T-helper 1 cell treated with Interleukin-12 subunit alpha and Interleukin-12 subunit beta and Interleukin-4 antibody, amounts not matched to agents 30 μg/mL and 1 μg/mL, for 36 hours (primary cell): Measurements from ENCODE around the gene NRL.
A peak's percentile ranks its signal among the peaks of the same experiment; 100 is the strongest.

ENCODE experiments used
- H3K27ac Mint-ChIP-seq: one replicate; pipeline ENCODE4 v1.8.0; 2021; ENCODE audit warnings: mild to moderate bottlenecking, mixed read lengths
- H3K27me3 Mint-ChIP-seq: one replicate; pipeline ENCODE4 v1.8.0; 2021; ENCODE audit warnings: low read depth, mixed read lengths
- H3K36me3 Mint-ChIP-seq: one replicate; pipeline ENCODE4 v1.8.0; 2021; ENCODE audit warnings: low read depth, mixed read lengths
- H3K4me1 Mint-ChIP-seq: one replicate; pipeline ENCODE4 v1.8.0; 2021; ENCODE audit warnings: low read depth, mixed read lengths
- H3K4me3 Mint-ChIP-seq: one replicate; pipeline ENCODE4 v1.8.0; 2021; ENCODE audit warnings: mild to moderate bottlenecking, moderate library complexity, mixed read lengths
- H3K9me3 Mint-ChIP-seq: one replicate; pipeline ENCODE4 v1.8.0; 2021; ENCODE audit warnings: mixed read lengths

Gene NRL

DNA sequence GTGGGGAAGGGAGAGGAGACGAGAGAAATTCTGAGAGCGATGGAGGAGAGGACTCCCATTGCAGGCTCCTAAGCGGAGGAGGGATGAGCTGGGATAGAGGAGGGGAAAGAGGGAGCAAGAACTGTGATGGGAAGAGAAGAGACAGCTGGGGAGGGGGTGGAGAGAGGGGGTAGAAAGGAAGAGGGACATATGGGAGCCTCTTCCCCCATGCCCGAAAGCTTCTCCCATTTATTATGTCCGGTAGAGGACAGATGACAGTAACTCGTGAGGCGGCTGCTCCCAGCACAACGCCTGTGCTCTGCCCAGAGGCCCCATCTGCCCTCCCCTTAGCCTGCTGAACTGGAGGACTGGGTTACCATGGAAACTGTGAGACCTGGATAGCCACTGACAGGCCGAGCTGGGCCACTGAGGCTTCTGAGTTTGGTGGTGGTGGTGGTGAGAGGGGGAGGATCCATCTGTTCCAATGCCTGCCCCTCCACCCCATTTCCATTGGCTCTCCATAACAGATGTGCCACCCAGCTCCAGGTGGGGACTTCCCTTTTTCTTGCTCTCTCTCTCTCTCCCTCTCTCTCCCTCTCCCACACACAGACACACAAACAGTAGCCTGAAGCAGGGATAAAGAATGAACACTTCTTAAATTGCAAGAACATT lies 35.1 kb downstream of the NRL start:
- Mint-ChIP-seq H3K27me3 (peaks cover 9% of the 10 kb centered on the region), H3K36me3 (peaks cover 3% of the 10 kb centered on the region), H3K27ac (peak overlapping the region; percentile 1), H3K4me1 (peaks cover 21% of the 10 kb centered on the region), H3K4me3 (no peak overlapping the region), H3K9me3 (no peaks in the 10 kb centered on the region)

DNA sequence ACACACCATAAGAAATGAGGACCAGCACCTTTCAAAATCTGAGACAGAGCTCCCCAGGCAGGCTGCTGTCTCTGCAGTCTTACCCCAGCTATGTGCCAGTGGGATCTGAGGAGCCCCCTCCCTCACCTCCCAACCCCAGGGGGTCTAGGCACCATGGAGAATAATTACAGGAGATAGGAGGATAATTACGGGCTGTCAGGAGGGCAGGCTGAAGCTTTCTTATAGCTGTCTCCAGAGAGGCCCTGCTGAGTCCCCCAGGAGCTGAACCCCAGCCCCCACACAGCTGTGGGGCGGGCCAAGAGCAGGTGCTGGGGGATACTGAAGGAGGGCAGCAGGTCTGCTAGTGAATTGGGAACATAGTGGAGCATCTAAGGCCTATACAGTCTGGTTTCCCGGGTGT lies 36.6 kb downstream of the NRL start:
- no peaks in the 10 kb centered on the region for H3K9me3 Mint-ChIP-seq
- no peak overlapping the region for H3K27ac Mint-ChIP-seq
- peaks cover 3% of the 10 kb centered on the region for H3K36me3 Mint-ChIP-seq
- peaks cover 19% of the 10 kb centered on the region for H3K4me1 Mint-ChIP-seq
- peaks cover 9% of the 10 kb centered on the region for H3K27me3 Mint-ChIP-seq
- H3K4me3 Mint-ChIP-seq: no peak overlapping the region

DNA sequence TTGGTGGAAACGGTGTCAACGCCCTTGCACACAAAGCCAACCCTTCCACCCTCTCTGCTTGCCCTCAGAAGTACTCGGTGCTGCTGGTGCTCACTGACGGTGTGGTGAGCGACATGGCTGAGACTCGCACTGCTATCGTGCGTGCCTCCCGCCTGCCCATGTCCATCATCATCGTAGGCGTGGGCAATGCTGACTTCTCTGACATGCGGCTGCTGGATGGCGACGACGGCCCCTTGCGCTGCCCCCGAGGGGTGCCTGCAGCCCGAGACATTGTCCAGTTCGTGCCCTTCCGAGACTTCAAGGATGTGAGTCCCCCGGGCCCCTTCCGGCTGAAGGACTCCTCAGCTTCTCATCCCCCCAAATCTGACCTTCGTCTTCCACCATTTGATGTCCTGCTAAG lies 37.7 kb downstream of the NRL start:
- peaks cover 1% of the 10 kb centered on the region for H3K36me3 Mint-ChIP-seq
- peaks cover 4% of the 10 kb centered on the region for H3K27me3 Mint-ChIP-seq
- no peaks in the 10 kb centered on the region for H3K9me3 Mint-ChIP-seq
- H3K4me3 Mint-ChIP-seq: no peak overlapping the region
- peaks cover 17% of the 10 kb centered on the region for H3K4me1 Mint-ChIP-seq
- H3K27ac Mint-ChIP-seq: no peak overlapping the region

DNA sequence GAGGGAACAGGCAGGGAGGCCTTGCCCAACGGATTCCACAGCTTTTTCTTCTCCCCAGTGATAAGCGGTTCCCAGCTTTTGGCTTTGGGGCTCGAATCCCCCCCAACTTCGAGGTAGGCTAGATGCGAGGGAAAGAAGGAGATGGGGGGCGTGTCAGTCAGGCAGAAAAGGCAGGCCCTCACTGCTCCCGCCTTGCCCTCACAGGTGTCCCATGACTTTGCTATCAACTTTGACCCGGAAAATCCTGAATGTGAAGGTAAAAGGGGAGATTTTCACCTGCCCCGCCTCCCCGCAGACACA lies 38.5 kb downstream of the NRL start:
- Mint-ChIP-seq H3K27ac (no peak overlapping the region), H3K4me3 (no peak overlapping the region), H3K4me1 (peaks cover 14% of the 10 kb centered on the region), H3K27me3 (no peaks in the 10 kb centered on the region), H3K9me3 (no peaks in the 10 kb centered on the region), H3K36me3 (no peaks in the 10 kb centered on the region)

DNA sequence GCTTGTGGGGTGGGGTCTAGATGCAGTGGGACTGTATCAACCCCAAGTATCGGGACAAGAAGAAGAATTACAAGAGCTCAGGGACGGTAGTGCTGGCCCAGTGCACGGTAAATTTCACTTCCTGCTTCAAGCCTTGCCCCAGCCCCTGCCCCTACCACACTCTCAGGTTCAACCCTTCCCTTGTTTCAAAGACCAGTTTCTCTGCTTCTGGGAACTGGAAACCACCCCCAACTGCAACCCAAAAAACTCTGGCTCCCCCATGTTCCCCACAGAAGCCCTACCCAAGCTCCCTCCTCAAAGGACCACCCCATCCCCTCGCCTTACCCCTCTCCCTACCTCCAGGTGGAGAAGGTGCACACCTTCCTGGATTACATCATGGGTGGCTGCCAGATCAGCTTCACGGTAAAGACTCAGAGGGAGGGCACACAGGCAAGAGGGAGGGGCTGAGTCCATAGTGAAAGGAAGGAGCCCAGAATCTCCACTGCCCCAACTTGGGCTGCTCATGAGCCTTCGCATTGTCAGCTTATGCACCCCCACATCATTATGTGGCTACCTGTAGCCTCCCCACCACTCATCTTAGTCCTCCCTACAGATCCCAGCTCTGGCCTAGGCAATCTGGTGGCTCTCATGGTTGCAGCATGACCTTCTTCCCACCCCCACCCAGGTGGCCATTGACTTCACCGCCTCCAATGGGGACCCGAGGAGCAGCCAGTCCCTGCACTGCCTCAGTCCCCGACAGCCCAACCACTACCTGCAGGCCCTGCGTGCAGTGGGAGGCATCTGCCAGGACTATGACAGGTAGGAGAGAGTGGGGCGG lies 39.1 kb downstream of the NRL start:
- Mint-ChIP-seq H3K9me3 (no peaks in the 10 kb centered on the region), H3K4me3 (no peak overlapping the region), H3K27ac (no peak overlapping the region), H3K27me3 (no peaks in the 10 kb centered on the region), H3K36me3 (no peaks in the 10 kb centered on the region), H3K4me1 (peaks cover 12% of the 10 kb centered on the region)

DNA sequence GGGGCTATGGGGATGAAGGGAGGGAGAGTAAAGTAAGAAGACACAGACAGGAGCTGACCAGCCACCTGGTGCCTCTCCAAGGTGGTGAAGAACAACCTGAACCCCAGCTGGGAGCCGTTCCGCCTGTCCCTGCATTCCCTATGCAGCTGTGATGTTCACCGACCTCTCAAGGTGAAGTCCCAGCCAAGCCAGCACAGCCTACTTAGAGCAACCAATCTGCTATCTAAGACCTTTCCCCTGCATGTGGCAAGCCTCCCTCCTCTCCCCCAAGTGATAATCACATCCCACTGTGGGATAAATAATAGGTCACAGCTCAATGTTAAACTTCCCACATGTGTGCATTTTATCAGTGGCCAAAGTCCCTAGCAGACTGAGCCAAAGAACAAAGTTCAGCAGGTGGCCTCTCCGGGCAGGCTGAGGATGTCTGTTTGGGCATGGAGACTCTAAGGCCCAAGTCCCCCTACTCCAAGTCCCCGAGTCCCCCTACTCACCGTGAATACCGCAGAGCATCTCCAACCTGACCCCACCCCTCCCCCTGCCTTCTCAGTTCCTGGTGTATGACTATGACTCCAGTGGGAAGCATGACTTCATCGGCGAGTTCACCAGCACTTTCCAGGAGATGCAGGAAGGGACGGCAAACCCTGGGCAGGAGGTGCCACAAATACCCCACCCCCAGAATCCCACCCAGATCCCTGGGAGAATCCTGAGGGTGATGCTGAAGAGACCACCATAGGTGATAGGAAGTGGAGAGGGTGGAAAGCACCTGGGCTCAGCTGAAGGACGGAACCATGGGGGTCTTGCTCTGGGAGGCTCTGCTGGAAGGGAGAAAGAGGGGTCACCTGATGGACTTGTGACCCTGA lies 39.9 kb downstream of the NRL start:
- Mint-ChIP-seq H3K36me3 (no peaks in the 10 kb centered on the region), H3K9me3 (no peaks in the 10 kb centered on the region), H3K27ac (no peak overlapping the region), H3K27me3 (no peaks in the 10 kb centered on the region), H3K4me1 (peaks cover 7% of the 10 kb centered on the region), H3K4me3 (no peak overlapping the region)

DNA sequence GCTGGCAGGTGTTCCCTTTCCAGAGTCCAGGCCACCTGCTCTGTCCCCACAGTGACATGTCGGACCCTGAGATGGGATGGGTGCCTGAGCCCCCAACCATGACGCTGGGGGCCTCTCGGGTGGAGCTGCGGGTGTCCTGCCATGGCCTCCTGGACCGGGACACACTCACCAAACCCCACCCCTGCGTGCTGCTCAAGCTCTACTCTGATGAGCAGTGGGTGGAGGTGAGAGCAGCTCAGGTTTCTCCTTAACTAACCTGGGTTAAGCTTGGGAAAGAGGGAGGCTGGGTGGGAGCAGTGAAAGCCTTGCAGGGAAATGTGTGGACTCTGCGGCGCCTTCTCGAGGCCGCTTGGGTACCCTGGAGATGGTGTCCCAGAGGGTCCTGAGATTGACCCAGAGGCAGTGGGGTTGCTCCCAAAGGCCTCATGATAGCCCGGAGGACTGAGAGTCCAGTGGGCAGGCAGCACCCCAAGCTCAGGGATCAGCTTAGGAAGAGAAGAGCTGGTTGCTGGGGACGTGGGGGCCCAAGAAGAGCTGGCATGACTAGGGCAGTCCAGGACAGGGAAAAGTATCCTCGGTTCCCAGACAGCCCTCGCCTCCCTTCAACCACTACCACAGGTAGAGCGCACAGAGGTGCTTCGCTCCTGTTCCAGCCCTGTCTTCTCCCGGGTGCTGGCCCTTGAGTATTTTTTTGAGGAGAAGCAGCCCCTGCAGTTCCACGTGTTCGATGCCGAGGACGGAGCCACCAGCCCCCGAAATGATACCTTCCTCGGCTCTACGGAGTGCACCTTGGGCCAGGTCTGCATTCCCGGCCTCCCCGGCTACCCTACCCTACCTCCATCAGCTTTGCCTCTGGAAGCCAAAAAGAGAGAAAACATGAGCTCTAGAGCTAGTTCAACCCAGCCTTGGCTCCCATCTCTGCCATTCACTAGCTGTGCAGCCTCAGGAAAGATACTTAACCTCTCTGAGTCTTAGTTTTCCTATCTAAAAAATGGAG lies 41.6 kb downstream of the NRL start:
- H3K27me3 Mint-ChIP-seq: peaks cover 2% of the 10 kb centered on the region
- H3K9me3 Mint-ChIP-seq: no peaks in the 10 kb centered on the region
- H3K27ac Mint-ChIP-seq: no peak overlapping the region
- peaks cover 7% of the 10 kb centered on the region for H3K4me1 Mint-ChIP-seq
- H3K4me3 Mint-ChIP-seq: no peak overlapping the region
- H3K36me3 Mint-ChIP-seq: no peaks in the 10 kb centered on the region

DNA sequence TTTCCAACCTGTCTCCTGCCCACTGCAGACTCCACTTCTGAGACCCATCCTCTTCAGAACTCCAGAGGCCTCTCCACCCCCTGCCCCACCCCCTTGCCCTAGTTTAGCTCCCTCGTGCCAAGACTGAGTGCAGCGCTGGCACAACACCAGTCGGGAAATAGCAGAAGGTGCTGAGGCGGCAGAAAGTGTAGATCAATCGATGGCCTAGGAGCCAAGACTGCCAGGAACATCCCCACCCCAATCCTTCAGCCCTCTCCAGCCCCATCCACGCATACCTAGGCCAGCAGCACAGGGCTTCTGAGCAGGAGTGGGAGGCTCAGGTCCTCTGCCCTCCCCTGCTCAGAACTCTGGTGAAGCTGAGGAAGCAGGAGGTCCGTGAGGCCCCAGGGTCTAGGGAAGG lies 42.3 kb downstream of the NRL start:
- H3K4me1 Mint-ChIP-seq: peaks cover 7% of the 10 kb centered on the region
- H3K36me3 Mint-ChIP-seq: no peaks in the 10 kb centered on the region
- peaks cover 3% of the 10 kb centered on the region for H3K27me3 Mint-ChIP-seq
- no peaks in the 10 kb centered on the region for H3K9me3 Mint-ChIP-seq
- no peak overlapping the region for H3K4me3 Mint-ChIP-seq
- no peak overlapping the region for H3K27ac Mint-ChIP-seq

DNA sequence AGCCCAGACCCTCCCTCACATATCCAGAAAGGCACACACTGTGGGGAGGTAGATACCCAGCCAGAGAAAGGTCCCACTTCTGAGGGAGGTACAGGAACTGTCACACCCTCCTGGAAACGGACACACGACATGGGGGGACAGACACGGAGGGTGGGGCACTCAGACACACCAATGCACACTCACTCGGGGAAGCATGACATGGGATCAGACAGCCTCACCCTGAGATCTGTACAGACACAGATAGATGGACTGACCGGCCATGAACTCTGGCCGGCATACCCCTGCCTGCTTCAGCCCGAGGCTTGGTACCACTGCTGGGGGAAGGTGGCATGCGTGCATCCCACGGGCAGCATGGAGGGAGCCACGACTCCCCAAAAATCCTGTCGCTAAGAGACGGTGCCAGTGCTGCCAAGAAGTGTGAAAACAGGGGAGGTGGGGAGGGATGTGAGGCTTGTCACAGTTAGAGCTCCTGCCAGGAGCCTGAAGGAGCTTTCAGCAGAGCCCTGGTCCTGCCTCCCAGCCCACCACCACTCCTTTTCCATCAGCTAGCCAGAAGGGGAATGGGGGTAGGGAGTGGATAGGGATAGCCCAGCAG lies 42.8 kb downstream of the NRL start:
- no peak overlapping the region for H3K27ac Mint-ChIP-seq
- H3K27me3 Mint-ChIP-seq: peaks cover 3% of the 10 kb centered on the region
- no peaks in the 10 kb centered on the region for H3K36me3 Mint-ChIP-seq
- H3K4me1 Mint-ChIP-seq: peaks cover 7% of the 10 kb centered on the region
- H3K9me3 Mint-ChIP-seq: no peaks in the 10 kb centered on the region
- no peak overlapping the region for H3K4me3 Mint-ChIP-seq

DNA sequence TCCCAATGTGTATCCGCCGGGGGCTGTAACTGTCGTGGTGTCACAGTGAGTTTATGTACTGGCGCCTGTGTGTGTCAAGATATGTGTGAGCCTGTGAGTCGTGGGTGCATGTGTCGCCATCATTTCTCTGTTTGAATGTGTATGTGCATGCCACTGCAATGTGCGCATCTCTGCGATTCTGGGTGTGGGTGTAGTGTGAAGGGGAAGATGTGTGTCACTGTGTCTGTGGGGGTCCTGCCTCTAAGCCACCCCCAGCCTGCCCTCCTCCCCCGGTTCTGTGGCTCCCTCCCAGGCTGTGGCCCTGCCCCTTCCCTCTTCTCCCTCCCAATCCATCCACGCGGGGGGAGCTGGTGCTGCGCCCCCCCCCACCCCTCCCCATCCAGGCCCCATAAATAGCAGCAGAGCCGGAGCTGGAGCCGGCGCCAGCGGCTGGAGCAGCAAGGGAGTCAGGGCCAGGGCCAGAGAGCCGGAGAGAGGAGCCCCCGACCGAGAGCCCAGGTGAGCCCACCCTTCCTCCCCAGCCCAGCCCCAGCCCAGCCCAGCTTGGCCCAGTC lies 43.5 kb downstream of the NRL start, which contains the start of gene CPNE6:
TSS of gene CPNE6 (plus strand) at position 419 of the 554 bp plus-strand sequence. CDS start 1,375 bp downstream, outside the sequence.
- H3K4me3 Mint-ChIP-seq: no peak within 1 kb of the TSS
- H3K36me3 Mint-ChIP-seq: no peaks in the 10 kb centered on the region
- H3K4me1 Mint-ChIP-seq: peaks cover 7% of the 10 kb centered on the region
- no peaks in the 10 kb centered on the region for H3K9me3 Mint-ChIP-seq
- H3K27me3 Mint-ChIP-seq: peaks cover 3% of the 10 kb centered on the region
- no peak within 1 kb of the TSS for H3K27ac Mint-ChIP-seq

DNA sequence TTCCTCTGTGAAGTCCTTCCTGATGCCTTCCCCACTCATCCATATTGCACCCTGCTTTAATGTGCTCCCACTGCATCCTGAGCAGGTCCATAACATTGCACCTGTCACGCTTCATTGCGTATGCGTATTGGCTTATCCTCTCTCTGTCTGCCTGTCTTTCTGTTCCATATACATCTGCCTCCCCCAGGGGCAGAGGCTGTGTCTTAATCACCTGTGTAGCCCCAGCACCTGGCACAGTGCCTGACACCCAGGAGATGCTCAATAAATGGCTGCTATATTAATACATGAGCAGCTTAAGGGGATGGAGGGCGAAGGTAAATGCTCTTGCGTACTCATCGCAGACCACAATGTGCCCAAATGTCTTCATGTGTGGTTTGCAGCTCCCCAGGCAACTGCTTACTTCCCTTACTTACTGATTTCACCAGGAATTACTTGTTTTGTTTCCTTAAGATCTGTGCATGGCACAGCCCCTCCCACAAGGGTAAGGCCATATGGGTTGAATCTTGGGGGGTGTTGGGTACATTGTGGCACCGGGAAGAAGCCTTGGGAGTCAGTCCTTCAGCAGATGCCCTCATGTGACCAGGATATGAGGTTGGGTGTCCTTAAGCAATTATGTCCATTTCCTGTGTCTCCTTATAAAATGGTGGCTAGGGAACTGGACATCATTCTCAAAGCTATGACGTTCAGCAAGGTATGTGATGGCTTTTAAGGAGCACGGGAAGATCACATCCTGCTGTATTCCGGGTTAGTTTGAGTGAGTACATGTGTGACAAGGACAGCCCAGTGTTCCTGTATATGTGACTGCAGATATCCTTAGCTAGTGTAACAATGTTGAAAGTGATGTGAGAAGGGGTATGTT lies 44.2 kb downstream of the NRL start:
- Mint-ChIP-seq H3K27ac (no peak overlapping the region), H3K9me3 (no peaks in the 10 kb centered on the region), H3K36me3 (no peaks in the 10 kb centered on the region), H3K4me1 (peaks cover 1% of the 10 kb centered on the region), H3K27me3 (peaks cover 3% of the 10 kb centered on the region), H3K4me3 (no peak overlapping the region)

DNA sequence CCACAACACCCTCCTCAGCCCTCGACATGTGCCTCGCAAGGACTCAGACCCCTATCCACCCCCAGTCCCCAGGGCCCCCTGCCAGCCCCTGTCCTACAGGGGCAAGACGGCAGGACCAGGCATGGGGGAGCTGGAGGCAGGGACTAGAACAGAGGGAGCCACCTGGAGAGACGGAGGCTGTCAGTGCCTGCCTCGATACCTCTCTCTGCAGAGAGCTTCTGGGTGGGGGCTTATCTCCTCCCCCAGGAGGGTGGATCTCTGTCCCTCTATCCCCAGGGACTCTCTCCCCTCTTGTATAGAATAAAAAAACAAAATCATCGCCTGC lies 45.4 kb downstream of the NRL start:
- no peaks in the 10 kb centered on the region for H3K4me1 Mint-ChIP-seq
- no peak overlapping the region for H3K27ac Mint-ChIP-seq
- no peaks in the 10 kb centered on the region for H3K9me3 Mint-ChIP-seq
- no peaks in the 10 kb centered on the region for H3K36me3 Mint-ChIP-seq
- peaks cover 3% of the 10 kb centered on the region for H3K27me3 Mint-ChIP-seq
- no peak overlapping the region for H3K4me3 Mint-ChIP-seq
